HG03025 (cell line): Measurements from ENCODE around the gene QRICH1.

Source experiments
- ATAC-seq: cut with Tn5 transposase; IDR thresholded peaks from one replicate; pipeline ENCODE4 v1.9.1; 2021; ENCODE audit warnings: mild to moderate bottlenecking, moderate library complexity; ENCODE audit not compliant: unreplicated experiment, low FRiP score

The QRICH1 gene

GRCh38 chr3:49005998-49006397 lies 87.9 kb downstream of the QRICH1 start:
- ATAC-seq = no peak

- no peak for ATAC-seq
Measured at GRCh38 chr3:49005303-49005680, 88.6 kb downstream of the QRICH1 start.

- no peak for ATAC-seq
Measured at GRCh38 chr3:49004352-49005302, 89.2 kb downstream of the QRICH1 start.

GRCh38 chr3:49001155-49001554 lies 92.7 kb downstream of the QRICH1 start:
- ATAC-seq = no peak

GRCh38 chr3:48999085-48999858 lies 94.6 kb downstream of the QRICH1 start:
- no peak for ATAC-seq

- ATAC-seq = no peak
Measured at GRCh38 chr3:48997714-48998637, 95.9 kb downstream of the QRICH1 start.

- ATAC-seq = no peak
Measured at GRCh38 chr3:48997102-48997635, 96.7 kb downstream of the QRICH1 start.

GRCh38 chr3:48996640-48997039 lies 97.2 kb downstream of the QRICH1 start:
- ATAC-seq = no peak

- no peak for ATAC-seq
Measured at GRCh38 chr3:48993834-48994233, 100.0 kb downstream of the QRICH1 start.

- ATAC-seq = no peak
Measured at GRCh38 chr3:48991851-48992545, 101.9 kb downstream of the QRICH1 start.

GRCh38 chr3:48990636-48991469 lies 103.0 kb downstream of the QRICH1 start:
- ATAC-seq = no peak

GRCh38 chr3:48989796-48990635 lies 103.9 kb downstream of the QRICH1 start, which contains the start of gene P4HTM:
TSS of gene P4HTM (plus strand) at chr3:48990241. CDS start at chr3:48990257, 16 bp downstream.
- ATAC-seq = peak; percentile 42

GRCh38 chr3:48989126-48989795 lies 104.6 kb downstream of the QRICH1 start:
- ATAC-seq = no peak

- ATAC-seq = no peak
Measured at GRCh38 chr3:48985831-48986376, 108.0 kb downstream of the QRICH1 start.

- ATAC-seq = no peak
Measured at GRCh38 chr3:48984663-48985062, 109.2 kb downstream of the QRICH1 start.

GRCh38 chr3:48983096-48983495 lies 110.8 kb downstream of the QRICH1 start:
- no peak for ATAC-seq

- ATAC-seq = no peak
Measured at GRCh38 chr3:48982686-48983085, 111.2 kb downstream of the QRICH1 start.
